GM12892 (cell line): Measurements from ENCODE around the gene DSN1.

Source experiments
- POLR2A ChIP-seq: IDR thresholded peaks from 2 replicates; pipeline ENCODE4 v1.6.1; 2011; ENCODE audit warnings: low read depth, low read length, control low read depth
- POLR2AphosphoS5 ChIP-seq: IDR thresholded peaks from 2 replicates; pipeline ENCODE4 v1.6.1; 2011; ENCODE audit warnings: low read depth, low read length, control low read depth

- TF ChIP-seq POLR2A = no peak
- no peak for TF ChIP-seq POLR2AphosphoS5
Measured at GRCh38 chr20:36796117-36796516, 22.6 kb upstream of the DSN1 start.
